Fibroblast of lung (primary cell): Measurements from ENCODE around the gene ENTPD6.

Experiments used
- EZH2 ChIP-seq: IDR thresholded peaks from 2 replicates; pipeline ENCODE4 v1.5.1; 2012; ENCODE audit warnings: low read length, control low read depth, mild to moderate bottlenecking; ENCODE audit errors: missing control alignments
- TF ChIP-seq, protein P1 (sequence below), 2 donors: IDR thresholded peaks in 1 of 2; conservative IDR thresholded peaks in 1 of 2; 1 replicate in 1 of 2; 2 replicates in 1 of 2; pipeline ENCODE4 v1.5.1; 2011 to 2012; ENCODE audit warnings: low read length in 2 of 2, control low read depth in 1 of 2, inconsistent platforms in 1 of 2, low read depth in 1 of 2, mild to moderate bottlenecking in 1 of 2

GRCh38 chr20:25247956-25248785, 52.7 kb downstream of the ENTPD6 start, which contains the start of gene PYGB:
- TF ChIP-seq, protein P1, sequence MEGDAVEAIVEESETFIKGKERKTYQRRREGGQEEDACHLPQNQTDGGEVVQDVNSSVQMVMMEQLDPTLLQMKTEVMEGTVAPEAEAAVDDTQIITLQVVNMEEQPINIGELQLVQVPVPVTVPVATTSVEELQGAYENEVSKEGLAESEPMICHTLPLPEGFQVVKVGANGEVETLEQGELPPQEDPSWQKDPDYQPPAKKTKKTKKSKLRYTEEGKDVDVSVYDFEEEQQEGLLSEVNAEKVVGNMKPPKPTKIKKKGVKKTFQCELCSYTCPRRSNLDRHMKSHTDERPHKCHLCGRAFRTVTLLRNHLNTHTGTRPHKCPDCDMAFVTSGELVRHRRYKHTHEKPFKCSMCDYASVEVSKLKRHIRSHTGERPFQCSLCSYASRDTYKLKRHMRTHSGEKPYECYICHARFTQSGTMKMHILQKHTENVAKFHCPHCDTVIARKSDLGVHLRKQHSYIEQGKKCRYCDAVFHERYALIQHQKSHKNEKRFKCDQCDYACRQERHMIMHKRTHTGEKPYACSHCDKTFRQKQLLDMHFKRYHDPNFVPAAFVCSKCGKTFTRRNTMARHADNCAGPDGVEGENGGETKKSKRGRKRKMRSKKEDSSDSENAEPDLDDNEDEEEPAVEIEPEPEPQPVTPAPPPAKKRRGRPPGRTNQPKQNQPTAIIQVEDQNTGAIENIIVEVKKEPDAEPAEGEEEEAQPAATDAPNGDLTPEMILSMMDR (conservative IDR thresholded peaks at IDR 0.05 in 1 of 2, IDR thresholded peaks at IDR 0.05 in 1 of 2; ENCODE audit: low read depth in 1 of 2, low read length in 2 of 2): no peak
- TF ChIP-seq EZH2: no peak
